ENCODE results near the gene IL31RA.

GRCh38 chr5:55895346-55895745, 44.2 kb downstream of the IL31RA start:
- TF ChIP-seq CTCF (IDR thresholded peaks at IDR 0.05; ENCODE audit: insufficient read depth, low read length, poor library complexity, severe bottlenecking) (no peak), EZH2phosphoT487 (conservative IDR thresholded peaks at IDR 0.05; ENCODE audit: low read length) (no peak)

Data from SU-DHL-6 (cell line).